HEK293 (cell line): Measurements from ENCODE around the gene PPP2R3C.

Source experiments
- CTCF ChIA-PET: fragments of 350-600 bp; formaldehyde crosslinking; extraction: SDS; loops from one replicate; lab custom pipeline; 2021; ENCODE audit warnings: antibody characterized with exemption; lab: Yijun Ruan, JAX
- POLR2A ChIA-PET: fragments of 300-600 bp; formaldehyde crosslinking; extraction: SDS; loops from one replicate; lab custom pipeline; 2020; ENCODE audit warnings: antibody characterized with exemption, inconsistent platforms; lab: Yijun Ruan, JAX
- H3K27ac ChIP-seq: fragments of 200-500 bp; sonication (Bioruptor generic); 2 replicates; pipeline ENCODE4 v1.5.1; 2014; ENCODE audit warnings: low read depth, low read length, control low read depth, inconsistent platforms; ENCODE audit errors: extremely low read depth
- H3K36me3 ChIP-seq, 2 experiments: fragments of 200-500 bp in 1 of 2; sonication (Bioruptor generic) in 1 of 2; 1 replicate in 1 of 2; 2 replicates in 1 of 2; pipeline ENCODE4 v1.5.1; 2014 to 2017; ENCODE audit warnings: inconsistent platforms in 2 of 2, low read length in 2 of 2; ENCODE audit not compliant: control insufficient read depth in 2 of 2, insufficient read depth in 1 of 2
- H3K4me1 ChIP-seq: fragments of 200-500 bp; sonication (Bioruptor generic); 2 replicates; pipeline ENCODE4 v1.5.1; 2014; ENCODE audit warnings: mild to moderate bottlenecking, low read length, inconsistent platforms; ENCODE audit not compliant: control insufficient read depth, insufficient read depth
- H3K4me3 ChIP-seq: 2 replicates; pipeline ENCODE4 v1.5.1; 2011; ENCODE audit warnings: low read depth, mild to moderate bottlenecking, control low read depth, low read length, moderate library complexity
- H3K9me3 ChIP-seq: fragments of 200-500 bp; sonication (Bioruptor generic); 2 replicates; pipeline ENCODE4 v1.5.1; 2014; ENCODE audit warnings: low read depth, low read length, inconsistent platforms; ENCODE audit not compliant: control insufficient read depth, insufficient read depth
- GLI2 ChIP-seq: fragments of 450-650 bp; formaldehyde crosslinking; IDR thresholded peaks from 2 replicates; pipeline ENCODE4; 2017; ENCODE audit warnings: missing biosample characterization, missing genetic modification characterization, low read depth, borderline replicate concordance
- TRIM28 ChIP-seq: IDR thresholded peaks from 2 replicates; pipeline ENCODE4 v1.6.1; 2011; ENCODE audit warnings: low read length, control low read depth, borderline replicate concordance
- ZBTB17 ChIP-seq: fragments of 450-650 bp; formaldehyde crosslinking; IDR thresholded peaks from 2 replicates; pipeline ENCODE4 v1.5.1; 2016; ENCODE audit warnings: missing biosample characterization, missing genetic modification characterization
- ZBTB8A ChIP-seq: fragments of 450-650 bp; formaldehyde crosslinking; IDR thresholded peaks from 2 replicates; pipeline ENCODE4 v1.5.1; 2016; ENCODE audit warnings: missing biosample characterization, missing genetic modification characterization
- ZFP37 ChIP-seq: fragments of 450-650 bp; formaldehyde crosslinking; IDR thresholded peaks from 2 replicates; pipeline ENCODE4 v1.5.1; 2016; ENCODE audit warnings: missing biosample characterization, missing genetic modification characterization
- ZNF114 ChIP-seq: fragments of 450-650 bp; formaldehyde crosslinking; IDR thresholded peaks from 2 replicates; pipeline ENCODE4 v1.5.0; 2017; ENCODE audit warnings: missing biosample characterization, missing genetic modification characterization
- ZNF121 ChIP-seq: fragments of 450-650 bp; formaldehyde crosslinking; IDR thresholded peaks from 2 replicates; pipeline ENCODE4 v1.5.1; 2016; ENCODE audit warnings: missing biosample characterization, missing genetic modification characterization
- ZNF138 ChIP-seq: fragments of 450-650 bp; formaldehyde crosslinking; IDR thresholded peaks from 2 replicates; pipeline ENCODE4 v1.5.1; 2016; ENCODE audit warnings: missing biosample characterization, missing genetic modification characterization, borderline replicate concordance
- ZNF211 ChIP-seq: fragments of 450-650 bp; formaldehyde crosslinking; IDR thresholded peaks from 2 replicates; pipeline ENCODE4 v1.5.1; 2016; ENCODE audit warnings: low read depth, missing biosample characterization, missing genetic modification characterization
- ZNF311 ChIP-seq: fragments of 450-650 bp; formaldehyde crosslinking; IDR thresholded peaks from 2 replicates; pipeline ENCODE4 v1.5.1; 2017; ENCODE audit warnings: missing biosample characterization, missing genetic modification characterization, borderline replicate concordance
- ZNF37A ChIP-seq: fragments of 450-650 bp; IDR thresholded peaks from 2 replicates; pipeline ENCODE4 v1.5.1; 2018; ENCODE audit warnings: missing biosample characterization, missing genetic modification characterization
- ZNF544 ChIP-seq: fragments of 450-650 bp; formaldehyde crosslinking; IDR thresholded peaks from 2 replicates; pipeline ENCODE4 v1.5.0; 2017; ENCODE audit warnings: missing biosample characterization, missing genetic modification characterization
- ZNF626 ChIP-seq: fragments of 450-650 bp; sonication (Bioruptor Pico); formaldehyde crosslinking; IDR thresholded peaks from 2 replicates; pipeline ENCODE4 v1.5.1; 2018; ENCODE audit warnings: missing biosample characterization, missing genetic modification characterization, inconsistent platforms
- ZNF629 ChIP-seq: fragments of 450-650 bp; formaldehyde crosslinking; IDR thresholded peaks from 2 replicates; pipeline ENCODE4 v1.5.1; 2017; ENCODE audit warnings: missing biosample characterization, missing genetic modification characterization
- ZNF654 ChIP-seq: fragments of 450-650 bp; formaldehyde crosslinking; IDR thresholded peaks from 2 replicates; pipeline ENCODE4 v1.5.1; 2016; ENCODE audit warnings: low read depth, missing biosample characterization, missing genetic modification characterization
- ZNF791 ChIP-seq: fragments of 450-650 bp; formaldehyde crosslinking; IDR thresholded peaks from 2 replicates; pipeline ENCODE4 v1.5.1; 2016; ENCODE audit warnings: missing biosample characterization, missing genetic modification characterization
- ZNF837 ChIP-seq: fragments of 450-650 bp; formaldehyde crosslinking; IDR thresholded peaks from 2 replicates; pipeline ENCODE4 v1.5.1; 2016; ENCODE audit warnings: missing biosample characterization, missing genetic modification characterization
- TF ChIP-seq, protein P1 (sequence below): fragments of 450-650 bp; formaldehyde crosslinking; IDR thresholded peaks from 2 replicates; pipeline ENCODE4 v1.5.1; 2016; ENCODE audit warnings: missing biosample characterization, missing genetic modification characterization
- TF ChIP-seq, protein P2 (sequence below): fragments of 450-650 bp; formaldehyde crosslinking; IDR thresholded peaks from 2 replicates; pipeline ENCODE4 v1.5.1; 2016; ENCODE audit warnings: missing biosample characterization, missing genetic modification characterization, low read depth
- TF ChIP-seq, protein P3 (sequence below): fragments of 450-650 bp; formaldehyde crosslinking; IDR thresholded peaks from 2 replicates; pipeline ENCODE4 v1.5.1; 2016; ENCODE audit warnings: missing biosample characterization, missing genetic modification characterization
- TF ChIP-seq, protein P4 (sequence below): fragments of 450-650 bp; formaldehyde crosslinking; IDR thresholded peaks from 2 replicates; pipeline ENCODE4 v1.5.1; 2017; ENCODE audit warnings: missing biosample characterization, mild to moderate bottlenecking, missing genetic modification characterization, moderate library complexity
- TF ChIP-seq, protein P5 (sequence below): fragments of 450-650 bp; formaldehyde crosslinking; IDR thresholded peaks from 2 replicates; pipeline ENCODE4 v1.5.1; 2016; ENCODE audit warnings: missing biosample characterization, missing genetic modification characterization, borderline replicate concordance
- TF ChIP-seq, protein P6 (sequence below): fragments of 450-650 bp; formaldehyde crosslinking; IDR thresholded peaks from 2 replicates; pipeline ENCODE4 v1.5.1; 2017; ENCODE audit warnings: missing biosample characterization, missing genetic modification characterization

Gene PPP2R3C

DNA sequence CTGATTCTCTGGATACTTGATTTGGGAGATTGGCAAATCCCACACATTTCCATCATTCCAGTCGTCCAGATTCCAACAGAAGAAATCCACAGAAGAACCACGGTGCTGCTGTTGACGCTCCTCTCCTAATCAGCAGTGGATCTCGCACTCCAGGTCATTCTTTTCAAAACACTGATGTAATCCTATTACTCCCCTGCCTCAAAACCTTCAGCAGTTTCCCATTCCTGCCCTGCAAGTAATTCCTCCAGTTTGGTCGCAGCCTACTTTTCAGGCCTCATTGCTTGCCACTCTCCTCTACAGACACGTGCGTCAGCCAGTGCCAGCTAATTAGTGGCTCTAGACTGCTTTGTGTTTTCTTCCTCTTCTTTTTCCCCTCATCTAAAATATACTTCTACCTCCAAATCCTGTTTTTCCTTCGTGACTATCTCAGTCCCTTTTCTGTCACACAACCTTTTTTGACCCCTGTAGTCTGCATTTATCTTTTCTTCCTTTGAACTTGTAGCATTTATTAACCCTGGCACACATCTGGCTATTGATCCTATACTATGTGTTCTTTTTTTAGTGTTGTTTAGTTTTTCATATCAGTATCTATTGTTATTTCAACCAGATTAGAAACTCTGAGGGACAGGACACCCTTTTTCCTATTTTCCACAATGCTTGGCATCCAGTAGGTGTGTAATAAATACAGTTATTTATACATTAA lies 37.3 kb upstream of the PPP2R3C start (continued):
- TF ChIP-seq, protein P1, sequence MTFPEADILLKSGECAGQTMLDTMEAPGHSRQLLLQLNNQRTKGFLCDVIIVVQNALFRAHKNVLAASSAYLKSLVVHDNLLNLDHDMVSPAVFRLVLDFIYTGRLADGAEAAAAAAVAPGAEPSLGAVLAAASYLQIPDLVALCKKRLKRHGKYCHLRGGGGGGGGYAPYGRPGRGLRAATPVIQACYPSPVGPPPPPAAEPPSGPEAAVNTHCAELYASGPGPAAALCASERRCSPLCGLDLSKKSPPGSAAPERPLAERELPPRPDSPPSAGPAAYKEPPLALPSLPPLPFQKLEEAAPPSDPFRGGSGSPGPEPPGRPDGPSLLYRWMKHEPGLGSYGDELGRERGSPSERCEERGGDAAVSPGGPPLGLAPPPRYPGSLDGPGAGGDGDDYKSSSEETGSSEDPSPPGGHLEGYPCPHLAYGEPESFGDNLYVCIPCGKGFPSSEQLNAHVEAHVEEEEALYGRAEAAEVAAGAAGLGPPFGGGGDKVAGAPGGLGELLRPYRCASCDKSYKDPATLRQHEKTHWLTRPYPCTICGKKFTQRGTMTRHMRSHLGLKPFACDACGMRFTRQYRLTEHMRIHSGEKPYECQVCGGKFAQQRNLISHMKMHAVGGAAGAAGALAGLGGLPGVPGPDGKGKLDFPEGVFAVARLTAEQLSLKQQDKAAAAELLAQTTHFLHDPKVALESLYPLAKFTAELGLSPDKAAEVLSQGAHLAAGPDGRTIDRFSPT (tag by site-specific recombination), result no peak
- TF ChIP-seq ZNF791, result no peak
- TF ChIP-seq ZNF629 (tag by site-specific recombination), result no peak
- TF ChIP-seq ZNF121 (tag by site-specific recombination), result no peak
- TF ChIP-seq ZNF138, result no peak
- peak; percentile 45; the same call in 1 of the 2 replicates for TF ChIP-seq ZBTB17
- 0 out of 2 replicates have a peak, but pooled peaks have one; percentile 57 for TF ChIP-seq TRIM28
- TF ChIP-seq ZNF211 (tag by site-specific recombination), result no peak
- TF ChIP-seq, protein P2, sequence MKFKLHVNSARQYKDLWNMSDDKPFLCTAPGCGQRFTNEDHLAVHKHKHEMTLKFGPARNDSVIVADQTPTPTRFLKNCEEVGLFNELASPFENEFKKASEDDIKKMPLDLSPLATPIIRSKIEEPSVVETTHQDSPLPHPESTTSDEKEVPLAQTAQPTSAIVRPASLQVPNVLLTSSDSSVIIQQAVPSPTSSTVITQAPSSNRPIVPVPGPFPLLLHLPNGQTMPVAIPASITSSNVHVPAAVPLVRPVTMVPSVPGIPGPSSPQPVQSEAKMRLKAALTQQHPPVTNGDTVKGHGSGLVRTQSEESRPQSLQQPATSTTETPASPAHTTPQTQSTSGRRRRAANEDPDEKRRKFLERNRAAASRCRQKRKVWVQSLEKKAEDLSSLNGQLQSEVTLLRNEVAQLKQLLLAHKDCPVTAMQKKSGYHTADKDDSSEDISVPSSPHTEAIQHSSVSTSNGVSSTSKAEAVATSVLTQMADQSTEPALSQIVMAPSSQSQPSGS (tag by site-specific recombination), result 0 out of 2 replicates have a peak, but pooled peaks have one; percentile 12
- no peak for TF ChIP-seq ZNF311 (tag by site-specific recombination)
- TF ChIP-seq ZBTB8A, result no peak
- TF ChIP-seq, protein P3, sequence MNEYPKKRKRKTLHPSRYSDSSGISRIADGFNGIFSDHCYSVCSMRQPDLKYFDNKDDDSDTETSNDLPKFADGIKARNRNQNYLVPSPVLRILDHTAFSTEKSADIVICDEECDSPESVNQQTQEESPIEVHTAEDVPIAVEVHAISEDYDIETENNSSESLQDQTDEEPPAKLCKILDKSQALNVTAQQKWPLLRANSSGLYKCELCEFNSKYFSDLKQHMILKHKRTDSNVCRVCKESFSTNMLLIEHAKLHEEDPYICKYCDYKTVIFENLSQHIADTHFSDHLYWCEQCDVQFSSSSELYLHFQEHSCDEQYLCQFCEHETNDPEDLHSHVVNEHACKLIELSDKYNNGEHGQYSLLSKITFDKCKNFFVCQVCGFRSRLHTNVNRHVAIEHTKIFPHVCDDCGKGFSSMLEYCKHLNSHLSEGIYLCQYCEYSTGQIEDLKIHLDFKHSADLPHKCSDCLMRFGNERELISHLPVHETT (tag by site-specific recombination), result no peak
- TF ChIP-seq, protein P4, sequence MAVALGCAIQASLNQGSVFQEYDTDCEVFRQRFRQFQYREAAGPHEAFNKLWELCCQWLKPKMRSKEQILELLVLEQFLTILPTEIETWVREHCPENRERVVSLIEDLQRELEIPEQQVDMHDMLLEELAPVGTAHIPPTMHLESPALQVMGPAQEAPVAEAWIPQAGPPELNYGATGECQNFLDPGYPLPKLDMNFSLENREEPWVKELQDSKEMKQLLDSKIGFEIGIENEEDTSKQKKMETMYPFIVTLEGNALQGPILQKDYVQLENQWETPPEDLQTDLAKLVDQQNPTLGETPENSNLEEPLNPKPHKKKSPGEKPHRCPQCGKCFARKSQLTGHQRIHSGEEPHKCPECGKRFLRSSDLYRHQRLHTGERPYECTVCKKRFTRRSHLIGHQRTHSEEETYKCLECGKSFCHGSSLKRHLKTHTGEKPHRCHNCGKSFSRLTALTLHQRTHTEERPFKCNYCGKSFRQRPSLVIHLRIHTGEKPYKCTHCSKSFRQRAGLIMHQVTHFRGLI, result no peak
- no peak for TF ChIP-seq ZNF837
- TF ChIP-seq GLI2 (tag by site-specific recombination), result no peak
- TF ChIP-seq ZNF114 (tag by site-specific recombination), result no peak

DNA sequence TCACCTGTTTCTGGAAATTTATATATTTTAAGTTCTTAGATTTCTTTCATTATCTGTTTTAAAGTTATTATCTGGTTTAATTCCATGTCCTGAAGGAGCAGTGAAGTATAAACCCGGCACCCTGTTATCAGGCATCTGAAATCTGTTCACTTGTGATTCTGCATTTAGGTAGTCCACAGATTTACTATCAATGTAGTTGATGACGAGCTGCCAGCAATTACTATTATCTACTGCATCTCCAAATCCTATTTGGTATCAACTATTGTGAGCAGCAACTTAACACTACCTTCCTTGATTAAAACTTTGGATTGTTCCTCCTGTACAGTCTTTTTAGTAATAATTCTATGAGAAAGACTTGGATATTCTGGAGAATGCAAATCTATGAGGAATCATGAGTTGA lies 36.7 kb upstream of the PPP2R3C start:
- ChIA-PET CTCF (no interaction called here), POLR2A (no interaction called here)
- H3K4me1 ChIP-seq, result peaks cover 12% of the 10 kb centered on the region; the same call in 1 of the 2 replicates
- H3K36me3 ChIP-seq, result no peaks in the 10 kb centered on the region; a peak in 1 of 3 replicates
- no peak overlapping the region for H3K4me3 ChIP-seq
- no peaks in the 10 kb centered on the region for H3K9me3 ChIP-seq
- H3K27ac ChIP-seq, result no peak overlapping the region
- TF ChIP-seq ZNF37A, result no peak
- TF ChIP-seq, protein P5, sequence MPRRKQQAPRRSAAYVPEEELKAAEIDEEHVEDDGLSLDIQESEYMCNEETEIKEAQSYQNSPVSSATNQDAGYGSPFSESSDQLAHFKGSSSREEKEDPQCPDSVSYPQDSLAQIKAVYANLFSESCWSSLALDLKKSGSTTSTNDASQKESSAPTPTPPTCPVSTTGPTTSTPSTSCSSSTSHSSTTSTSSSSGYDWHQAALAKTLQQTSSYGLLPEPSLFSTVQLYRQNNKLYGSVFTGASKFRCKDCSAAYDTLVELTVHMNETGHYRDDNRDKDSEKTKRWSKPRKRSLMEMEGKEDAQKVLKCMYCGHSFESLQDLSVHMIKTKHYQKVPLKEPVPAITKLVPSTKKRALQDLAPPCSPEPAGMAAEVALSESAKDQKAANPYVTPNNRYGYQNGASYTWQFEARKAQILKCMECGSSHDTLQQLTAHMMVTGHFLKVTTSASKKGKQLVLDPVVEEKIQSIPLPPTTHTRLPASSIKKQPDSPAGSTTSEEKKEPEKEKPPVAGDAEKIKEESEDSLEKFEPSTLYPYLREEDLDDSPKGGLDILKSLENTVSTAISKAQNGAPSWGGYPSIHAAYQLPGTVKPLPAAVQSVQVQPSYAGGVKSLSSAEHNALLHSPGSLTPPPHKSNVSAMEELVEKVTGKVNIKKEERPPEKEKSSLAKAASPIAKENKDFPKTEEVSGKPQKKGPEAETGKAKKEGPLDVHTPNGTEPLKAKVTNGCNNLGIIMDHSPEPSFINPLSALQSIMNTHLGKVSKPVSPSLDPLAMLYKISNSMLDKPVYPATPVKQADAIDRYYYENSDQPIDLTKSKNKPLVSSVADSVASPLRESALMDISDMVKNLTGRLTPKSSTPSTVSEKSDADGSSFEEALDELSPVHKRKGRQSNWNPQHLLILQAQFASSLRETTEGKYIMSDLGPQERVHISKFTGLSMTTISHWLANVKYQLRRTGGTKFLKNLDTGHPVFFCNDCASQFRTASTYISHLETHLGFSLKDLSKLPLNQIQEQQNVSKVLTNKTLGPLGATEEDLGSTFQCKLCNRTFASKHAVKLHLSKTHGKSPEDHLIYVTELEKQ (tag by site-specific recombination), result no peak
- TF ChIP-seq ZFP37 (tag by site-specific recombination), result no peak
- no peak for TF ChIP-seq ZNF626
- TF ChIP-seq, protein P6, sequence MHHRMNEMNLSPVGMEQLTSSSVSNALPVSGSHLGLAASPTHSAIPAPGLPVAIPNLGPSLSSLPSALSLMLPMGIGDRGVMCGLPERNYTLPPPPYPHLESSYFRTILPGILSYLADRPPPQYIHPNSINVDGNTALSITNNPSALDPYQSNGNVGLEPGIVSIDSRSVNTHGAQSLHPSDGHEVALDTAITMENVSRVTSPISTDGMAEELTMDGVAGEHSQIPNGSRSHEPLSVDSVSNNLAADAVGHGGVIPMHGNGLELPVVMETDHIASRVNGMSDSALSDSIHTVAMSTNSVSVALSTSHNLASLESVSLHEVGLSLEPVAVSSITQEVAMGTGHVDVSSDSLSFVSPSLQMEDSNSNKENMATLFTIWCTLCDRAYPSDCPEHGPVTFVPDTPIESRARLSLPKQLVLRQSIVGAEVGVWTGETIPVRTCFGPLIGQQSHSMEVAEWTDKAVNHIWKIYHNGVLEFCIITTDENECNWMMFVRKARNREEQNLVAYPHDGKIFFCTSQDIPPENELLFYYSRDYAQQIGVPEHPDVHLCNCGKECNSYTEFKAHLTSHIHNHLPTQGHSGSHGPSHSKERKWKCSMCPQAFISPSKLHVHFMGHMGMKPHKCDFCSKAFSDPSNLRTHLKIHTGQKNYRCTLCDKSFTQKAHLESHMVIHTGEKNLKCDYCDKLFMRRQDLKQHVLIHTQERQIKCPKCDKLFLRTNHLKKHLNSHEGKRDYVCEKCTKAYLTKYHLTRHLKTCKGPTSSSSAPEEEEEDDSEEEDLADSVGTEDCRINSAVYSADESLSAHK, result no peak
- no peak for TF ChIP-seq ZNF654
- TF ChIP-seq ZNF544 (tag by site-specific recombination), result no peak
